ENCODE measurements around the gene TFEC. TPM values are rescaled to one million over a fixed set of nuclear protein-coding genes. Genes with fewer than 3 reads are reported as not detected.

Gene TFEC
- total RNA-seq, 1 donor from 2014 or later: not detected

Other genes with a start within 250 kb of the TFEC start
- gene TES, start 179.8 kb upstream of the TFEC start, total RNA-seq: 41.2 and 47.1 TPM in 2 replicates